ENCODE measurements around the gene DNHD1. TPM values are rescaled to one million over a fixed set of nuclear protein-coding genes. Genes with fewer than 3 reads are reported as not detected.

DNHD1 gene
- total and polyA plus RNA-seq, 2 of the 13 experiments (the other 11 are each of a cell fraction or from before 2014, with no cell fraction given) = 2.7 to 9.3 TPM

DNA sequence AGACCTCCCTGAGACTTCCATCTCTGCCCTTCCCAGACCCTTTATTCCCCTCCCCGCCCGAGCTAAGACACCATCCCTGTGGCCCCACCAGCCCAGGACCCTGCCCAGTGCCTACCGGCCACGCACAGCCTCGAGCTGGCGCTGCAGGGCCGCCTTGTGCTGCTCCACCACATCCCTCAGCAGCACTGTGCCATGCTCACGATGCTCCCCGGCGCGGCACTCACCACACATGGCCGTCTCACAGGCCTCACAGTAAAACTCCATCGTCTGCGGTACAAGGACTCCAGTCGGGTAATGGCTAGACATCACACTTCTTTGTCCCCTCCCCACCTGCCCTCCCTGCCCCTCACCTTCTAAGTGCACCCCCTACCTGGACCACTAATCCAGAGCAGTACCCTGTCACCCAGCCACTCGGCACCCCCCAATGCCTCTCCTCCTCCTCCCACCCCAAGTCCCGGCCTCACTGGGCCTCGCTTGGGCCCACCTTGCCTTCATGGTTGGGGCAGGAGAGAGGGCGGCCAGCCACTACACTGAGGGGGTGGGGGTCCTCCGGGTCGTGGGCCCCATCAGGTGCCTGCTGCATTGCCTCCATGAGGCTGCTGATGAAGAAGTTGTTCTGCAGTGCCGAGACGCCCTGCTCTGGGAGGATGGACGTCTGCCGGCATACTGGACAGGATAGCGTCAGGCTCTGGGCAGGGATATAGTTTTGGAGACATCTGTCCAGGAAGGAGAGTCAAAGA is 39.3 kb upstream of the DNHD1 start:
- Histone ChIP-seq H4K20me1 (ENCODE audit: insufficient read depth, low read length) (no peaks in the 10 kb centered on the region), H3K4me2 (ENCODE audit: low read depth, low read length) (no peak overlapping the region), H3K27me3 (ENCODE audit: control insufficient read depth in 1 of 2, insufficient read depth in 2 of 2, low read length in 2 of 2) (no peaks in the 10 kb centered on the region), H3K9me3 (ENCODE audit: low read length) (no peaks in the 10 kb centered on the region), H2AFZ (ENCODE audit: low read length) (no peak overlapping the region), H3K4me1 (ENCODE audit: insufficient read depth, low read length) (no peaks in the 10 kb centered on the region), H3K9ac (ENCODE audit: insufficient read depth, low read depth, low read length) (no peak overlapping the region), H3K27ac (ENCODE audit: extremely low read length, insufficient read depth, low read length) (no peak overlapping the region), H3K79me2 (ENCODE audit: insufficient read depth, low read length) (no peaks in the 10 kb centered on the region), H3K36me3 (replicated peaks in 1 of 2; ENCODE audit: control insufficient read depth in 1 of 2, insufficient read depth in 2 of 2, low read length in 2 of 2) (peaks cover 0 to 7% of the 10 kb centered on the region in 2 experiments; a peak in 3 of 5 replicates), H3K4me3 (replicated peaks in 1 of 3; ENCODE audit: insufficient read depth in 1 of 3, low read depth in 2 of 3, low read length in 3 of 3) (no peak overlapping the region)
- intact Hi-C loops (cut with micrococcal nuclease; ENCODE audit: unreplicated experiment) = no loop called here
- in situ Hi-C loops (cut with HindIII; ENCODE audit: extremely low pct_ligation_motif_present, low pct_unique_long_range_greater_than_20kb) = no loop called here
- DNase-seq (ENCODE audit: low spot score) = no peak
- FAIRE-seq = no peak
- ChIA-PET POLR2A (no interaction called here), CTCF (ENCODE audit: low intra/inter-chr PET ratio, low total read pairs) (no interaction called here)
- WGBS (ENCODE audit: low lambda C conversion rate) = 98% methylated on average over 23 of the region's 26 CpGs
- BruUV-seq (replicated peaks) = no TSS peak
- TF ChIP-seq CEBPG (CRISPR knock-in tag; IDR thresholded peaks at IDR 0.05) (no peak), HNF4G (IDR thresholded peaks at IDR 0.05; ENCODE audit: borderline replicate concordance, low read depth, low read length) (no peak), HNF4G (CRISPR knock-in tag; IDR thresholded peaks at IDR 0.05; ENCODE audit: borderline replicate concordance, low read depth) (no peak), NCOR1 (IDR thresholded peaks at IDR 0.05; ENCODE audit: borderline replicate concordance, low read length) (no peak), GABPB1 (CRISPR knock-in tag; IDR thresholded peaks at IDR 0.05) (no peak)
- TF ChIP-seq, protein P1, sequence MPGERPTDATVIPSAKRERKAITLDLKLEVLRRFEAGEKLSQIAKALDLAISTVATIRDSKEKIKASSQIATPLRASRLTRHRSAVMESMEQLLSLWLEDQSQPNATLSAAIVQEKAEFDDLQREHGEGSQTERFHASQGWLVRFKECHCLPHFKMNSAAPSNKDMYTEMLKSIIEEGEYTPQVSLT (CRISPR knock-in tag; IDR thresholded peaks at IDR 0.05; ENCODE audit: borderline replicate concordance, low read depth) = no peak
- TF ChIP-seq, protein P2, sequence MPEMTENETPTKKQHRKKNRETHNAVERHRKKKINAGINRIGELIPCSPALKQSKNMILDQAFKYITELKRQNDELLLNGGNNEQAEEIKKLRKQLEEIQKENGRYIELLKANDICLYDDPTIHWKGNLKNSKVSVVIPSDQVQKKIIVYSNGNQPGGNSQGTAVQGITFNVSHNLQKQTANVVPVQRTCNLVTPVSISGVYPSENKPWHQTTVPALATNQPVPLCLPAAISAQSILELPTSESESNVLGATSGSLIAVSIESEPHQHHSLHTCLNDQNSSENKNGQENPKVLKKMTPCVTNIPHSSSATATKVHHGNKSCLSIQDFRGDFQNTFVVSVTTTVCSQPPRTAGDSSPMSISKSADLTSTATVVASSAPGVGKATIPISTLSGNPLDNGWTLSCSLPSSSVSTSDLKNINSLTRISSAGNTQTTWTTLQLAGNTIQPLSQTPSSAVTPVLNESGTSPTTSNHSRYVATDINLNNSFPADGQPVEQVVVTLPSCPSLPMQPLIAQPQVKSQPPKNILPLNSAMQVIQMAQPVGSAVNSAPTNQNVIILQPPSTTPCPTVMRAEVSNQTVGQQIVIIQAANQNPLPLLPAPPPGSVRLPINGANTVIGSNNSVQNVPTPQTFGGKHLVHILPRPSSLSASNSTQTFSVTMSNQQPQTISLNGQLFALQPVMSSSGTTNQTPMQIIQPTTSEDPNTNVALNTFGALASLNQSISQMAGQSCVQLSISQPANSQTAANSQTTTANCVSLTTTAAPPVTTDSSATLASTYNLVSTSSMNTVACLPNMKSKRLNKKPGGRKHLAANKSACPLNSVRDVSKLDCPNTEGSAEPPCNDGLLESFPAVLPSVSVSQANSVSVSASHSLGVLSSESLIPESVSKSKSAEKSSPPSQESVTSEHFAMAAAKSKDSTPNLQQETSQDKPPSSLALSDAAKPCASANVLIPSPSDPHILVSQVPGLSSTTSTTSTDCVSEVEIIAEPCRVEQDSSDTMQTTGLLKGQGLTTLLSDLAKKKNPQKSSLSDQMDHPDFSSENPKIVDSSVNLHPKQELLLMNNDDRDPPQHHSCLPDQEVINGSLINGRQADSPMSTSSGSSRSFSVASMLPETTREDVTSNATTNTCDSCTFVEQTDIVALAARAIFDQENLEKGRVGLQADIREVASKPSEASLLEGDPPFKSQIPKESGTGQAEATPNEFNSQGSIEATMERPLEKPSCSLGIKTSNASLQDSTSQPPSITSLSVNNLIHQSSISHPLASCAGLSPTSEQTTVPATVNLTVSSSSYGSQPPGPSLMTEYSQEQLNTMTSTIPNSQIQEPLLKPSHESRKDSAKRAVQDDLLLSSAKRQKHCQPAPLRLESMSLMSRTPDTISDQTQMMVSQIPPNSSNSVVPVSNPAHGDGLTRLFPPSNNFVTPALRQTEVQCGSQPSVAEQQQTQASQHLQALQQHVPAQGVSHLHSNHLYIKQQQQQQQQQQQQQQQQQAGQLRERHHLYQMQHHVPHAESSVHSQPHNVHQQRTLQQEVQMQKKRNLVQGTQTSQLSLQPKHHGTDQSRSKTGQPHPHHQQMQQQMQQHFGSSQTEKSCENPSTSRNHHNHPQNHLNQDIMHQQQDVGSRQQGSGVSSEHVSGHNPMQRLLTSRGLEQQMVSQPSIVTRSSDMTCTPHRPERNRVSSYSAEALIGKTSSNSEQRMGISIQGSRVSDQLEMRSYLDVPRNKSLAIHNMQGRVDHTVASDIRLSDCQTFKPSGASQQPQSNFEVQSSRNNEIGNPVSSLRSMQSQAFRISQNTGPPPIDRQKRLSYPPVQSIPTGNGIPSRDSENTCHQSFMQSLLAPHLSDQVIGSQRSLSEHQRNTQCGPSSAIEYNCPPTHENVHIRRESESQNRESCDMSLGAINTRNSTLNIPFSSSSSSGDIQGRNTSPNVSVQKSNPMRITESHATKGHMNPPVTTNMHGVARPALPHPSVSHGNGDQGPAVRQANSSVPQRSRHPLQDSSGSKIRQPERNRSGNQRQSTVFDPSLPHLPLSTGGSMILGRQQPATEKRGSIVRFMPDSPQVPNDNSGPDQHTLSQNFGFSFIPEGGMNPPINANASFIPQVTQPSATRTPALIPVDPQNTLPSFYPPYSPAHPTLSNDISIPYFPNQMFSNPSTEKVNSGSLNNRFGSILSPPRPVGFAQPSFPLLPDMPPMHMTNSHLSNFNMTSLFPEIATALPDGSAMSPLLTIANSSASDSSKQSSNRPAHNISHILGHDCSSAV (CRISPR knock-in tag; IDR thresholded peaks at IDR 0.05; ENCODE audit: borderline replicate concordance) = no peak
- ATAC-seq = no peak

All from HepG2 (cell line).